PC-3 (cell line): Measurements from ENCODE around the gene REX1BD. TPM values are rescaled to one million over a fixed set of nuclear protein-coding genes. Genes with fewer than 3 reads are reported as not detected.
"Not testable (repeated sequence)": the region's sequence is repeated elsewhere in the genome, so short reads cannot be mapped to it uniquely, and the experiment has no call there.

Source experiments
- ATAC-seq: fragments of 200-7000 bp; cut with Tn5 transposase; 2 replicates; pipeline ENCODE4 v1.9.1; 2020; ENCODE audit warnings: mild to moderate bottlenecking, moderate library complexity
- Bru-seq: library from RNA; stranded (reverse); fragments of 400-500 nt; gene quantifications from one replicate; lab custom pipeline; 2021; lab: Mats Ljungman, UMichigan
- BruChase-seq, 2 experiments: library from RNA; stranded (reverse); fragments of 400-500 nt; gene quantifications; one replicate each; lab custom pipeline; 2021; lab: Mats Ljungman, UMichigan
- BruUV-seq: library from RNA; stranded (reverse); fragments of 400-500 nt; replicated peaks from 2 replicates; lab custom pipeline; 2021; lab: Mats Ljungman, UMichigan
- CTCF ChIA-PET: fragments of 300-600 bp; sonication (Branson Sonifier 250); formaldehyde crosslinking; loops from one replicate; lab custom pipeline; 2022; ENCODE audit warnings: antibody characterized with exemption; lab: Charles Lee
- POLR2A ChIA-PET: fragments of 300-600 bp; sonication (Branson Sonifier 250); formaldehyde crosslinking; loops from one replicate; lab custom pipeline; 2022; ENCODE audit warnings: antibody characterized with exemption; ENCODE audit not compliant: unreplicated experiment; lab: Charles Lee
- DNase-seq: peaks from one replicate; pipeline ENCODE4 v3.0.0-alpha.2; 2015
- H2AFZ ChIP-seq: fragments of 300-600 bp; sonication (generic); 2 replicates; pipeline ENCODE4 v1.6.0; 2016; ENCODE audit warnings: antibody characterized with exemption, low read length
- H3F3A ChIP-seq: fragments of 300-600 bp; sonication (generic); one replicate; pipeline ENCODE4 v1.6.0; 2017; ENCODE audit warnings: antibody characterized with exemption, low read length, control low read depth, mild to moderate bottlenecking; ENCODE audit not compliant: unreplicated experiment
- H3K27ac ChIP-seq: fragments of 300-600 bp; sonication (generic); 2 replicates; pipeline ENCODE4 v1.5.1; 2016; ENCODE audit warnings: mild to moderate bottlenecking, low read length
- H3K27me3 ChIP-seq: fragments of 300-600 bp; sonication (generic); 2 replicates; pipeline ENCODE4 v1.6.1; 2016; ENCODE audit warnings: low read length, mixed read lengths
- H3K36me3 ChIP-seq: fragments of 300-600 bp; sonication (generic); 2 replicates; pipeline ENCODE4 v1.6.1; 2016; ENCODE audit warnings: low read depth, mixed run types, low read length, mixed read lengths
- H3K4me1 ChIP-seq: fragments of 300-600 bp; sonication (generic); 2 replicates; pipeline ENCODE4 v1.5.1; 2016; ENCODE audit warnings: low read length; ENCODE audit not compliant: insufficient read depth
- H3K4me2 ChIP-seq: fragments of 300-600 bp; sonication (generic); 2 replicates; pipeline ENCODE4 v1.6.0; 2016; ENCODE audit warnings: low read length
- H3K4me3 ChIP-seq: fragments of 300-600 bp; sonication (generic); 2 replicates; pipeline ENCODE4 v1.5.1; 2016; ENCODE audit warnings: mild to moderate bottlenecking, low read length, mixed read lengths
- H3K79me2 ChIP-seq: fragments of 300-600 bp; sonication (generic); 2 replicates; pipeline ENCODE4 v1.6.1; 2017; ENCODE audit warnings: low read length, mixed read lengths
- H3K9ac ChIP-seq: fragments of 300-600 bp; sonication (generic); 2 replicates; pipeline ENCODE4 v1.6.0; 2016; ENCODE audit warnings: mild to moderate bottlenecking, low read length
- H3K9me2 ChIP-seq: fragments of 300-600 bp; sonication (generic); replicated peaks from 2 replicates; pipeline ENCODE4 v1.6.1; 2016; ENCODE audit warnings: mixed run types, low read length, mixed read lengths
- H3K9me3 ChIP-seq: fragments of 300-600 bp; sonication (generic); 2 replicates; pipeline ENCODE4 v1.6.1; 2016; ENCODE audit warnings: low read length, mixed read lengths
- H4K20me1 ChIP-seq: fragments of 300-600 bp; sonication (generic); 2 replicates; pipeline ENCODE4 v1.6.1; 2016; ENCODE audit warnings: low read length, mixed read lengths
- EZH2 ChIP-seq: fragments of 300-600 bp; sonication (generic); IDR thresholded peaks from one replicate; pipeline ENCODE4 v1.6.1; 2017; ENCODE audit warnings: antibody characterized with exemption, mild to moderate bottlenecking, low read length; ENCODE audit not compliant: unreplicated experiment
- EZH2phosphoT487 ChIP-seq: fragments of 300-600 bp; sonication (generic); IDR thresholded peaks from 2 replicates; pipeline ENCODE4 v1.6.1; 2018; ENCODE audit warnings: mild to moderate bottlenecking, antibody characterized with exemption, low read length, borderline replicate concordance
- intact Hi-C: fragments of 100-400 bp; cut with micrococcal nuclease; formaldehyde crosslinking; loops from 2 replicates; pipeline ENCODE4 v1.9.0; 2023
- long read RNA-seq: library from polyadenylated mRNA; unstranded; transcript quantifications from one replicate; pipeline ENCODE4 v2.0.0, GENCODE V29; 2021; ENCODE audit not compliant: unreplicated experiment
- total RNA-seq: library from RNA; depleted of rRNA; stranded (reverse); fragments of >200 nt; gene quantifications from 2 replicates; pipeline ENCODE4 v1.2.3, GENCODE V29; 2014; rRNA removed
- TF ChIP-seq, protein P1 (sequence below): fragments of 300-600 bp; sonication (generic); conservative IDR thresholded peaks from 2 replicates; pipeline ENCODE4 v1.5.1; 2017; ENCODE audit warnings: antibody characterized with exemption, low read depth, mild to moderate bottlenecking, low read length

The REX1BD gene
- total RNA-seq = 121 and 207 TPM in 2 replicates
- percentile 68 among the genes with signal in this experiment for Bru-seq, nascent RNA
- BruChase-seq, experiment 1, labeled RNA remaining after a 6-hour chase = percentile 55 among the genes with signal in this experiment
- percentile 63 among the genes with signal in this experiment for BruChase-seq, experiment 2, labeled RNA remaining after a 2-hour chase
- long read RNA-seq, transcript REX1BD-202 (5 exons, 702 nt) = minor isoform, 7 of 141 reads
- long read RNA-seq, transcript REX1BD-201 (5 exons, 839 nt) = minor isoform, 17 of 141 reads
- long read RNA-seq, transcript REX1BD-205 (4 exons, 1,081 nt) = minor isoform, 16 of 141 reads
- long read RNA-seq, transcript REX1BD-203 (1 exons, 2,465 nt) = major isoform, 42 of 141 reads
- long read RNA-seq, partial matches to known transcripts = 54 of 141 reads
- long read RNA-seq, other reads (novel, unspliced or antisense) = 3 of 141 reads

DNA sequence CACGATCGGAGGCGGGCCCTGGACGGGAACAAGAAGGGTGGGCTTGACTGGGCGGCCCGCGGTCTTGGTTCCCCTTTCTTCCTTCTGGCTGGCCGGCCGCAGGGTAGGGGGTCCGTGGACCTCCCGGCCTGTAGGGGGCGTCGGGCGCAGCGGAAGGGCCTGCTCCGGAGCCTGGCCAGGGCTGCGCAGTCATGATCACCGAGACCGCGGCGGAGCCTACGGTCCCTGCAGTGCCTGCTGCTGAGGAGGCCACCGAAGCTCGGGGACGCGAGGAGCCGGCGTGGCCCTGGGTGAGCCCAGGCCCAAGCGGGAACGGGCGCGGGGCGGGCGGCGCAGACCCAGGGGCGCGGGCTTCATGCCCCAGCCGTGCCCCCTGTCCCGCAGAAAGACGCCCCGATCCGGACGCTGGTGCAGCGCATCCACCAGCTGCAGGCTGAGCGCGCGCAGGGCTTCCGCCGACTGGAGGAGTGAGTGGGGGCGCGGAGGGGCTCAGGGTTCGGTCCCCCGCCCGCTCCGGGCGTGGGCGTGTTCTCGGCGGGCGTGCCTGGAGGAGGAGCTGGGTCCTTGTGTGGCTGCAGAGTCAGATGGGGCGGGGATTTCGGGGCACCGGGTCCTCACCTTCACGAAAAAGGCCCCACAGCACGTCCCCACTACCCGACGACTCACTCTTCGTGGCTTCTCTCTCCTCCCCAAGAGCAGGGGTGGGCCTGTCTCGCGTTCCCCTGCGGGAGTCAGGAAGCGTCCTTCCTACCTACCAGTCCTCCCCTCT, at the start of gene REX1BD:
Gene REX1BD (plus strand): TSS at position 188 of the 769 bp plus-strand sequence. CDS start 4 bp downstream, at position 192.
- TF ChIP-seq, protein P1, sequence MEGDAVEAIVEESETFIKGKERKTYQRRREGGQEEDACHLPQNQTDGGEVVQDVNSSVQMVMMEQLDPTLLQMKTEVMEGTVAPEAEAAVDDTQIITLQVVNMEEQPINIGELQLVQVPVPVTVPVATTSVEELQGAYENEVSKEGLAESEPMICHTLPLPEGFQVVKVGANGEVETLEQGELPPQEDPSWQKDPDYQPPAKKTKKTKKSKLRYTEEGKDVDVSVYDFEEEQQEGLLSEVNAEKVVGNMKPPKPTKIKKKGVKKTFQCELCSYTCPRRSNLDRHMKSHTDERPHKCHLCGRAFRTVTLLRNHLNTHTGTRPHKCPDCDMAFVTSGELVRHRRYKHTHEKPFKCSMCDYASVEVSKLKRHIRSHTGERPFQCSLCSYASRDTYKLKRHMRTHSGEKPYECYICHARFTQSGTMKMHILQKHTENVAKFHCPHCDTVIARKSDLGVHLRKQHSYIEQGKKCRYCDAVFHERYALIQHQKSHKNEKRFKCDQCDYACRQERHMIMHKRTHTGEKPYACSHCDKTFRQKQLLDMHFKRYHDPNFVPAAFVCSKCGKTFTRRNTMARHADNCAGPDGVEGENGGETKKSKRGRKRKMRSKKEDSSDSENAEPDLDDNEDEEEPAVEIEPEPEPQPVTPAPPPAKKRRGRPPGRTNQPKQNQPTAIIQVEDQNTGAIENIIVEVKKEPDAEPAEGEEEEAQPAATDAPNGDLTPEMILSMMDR = peak; percentile 87
- TF ChIP-seq EZH2 = no peak
- peak; percentile 75 for DNase-seq
- Histone ChIP-seq H3K36me3 (no peaks in the 10 kb centered on the region), H3K27ac (peak within 1 kb of the TSS; percentile 88), H3K27me3 (no peaks in the 10 kb centered on the region), H3K4me1 (peaks cover 22% of the 10 kb centered on the region), H3F3A (no peaks in the 10 kb centered on the region), H3K9me3 (no peaks in the 10 kb centered on the region), H3K4me2 (peak within 1 kb of the TSS; percentile 98), H3K79me2 (peaks cover 13% of the 10 kb centered on the region), H2AFZ (peak within 1 kb of the TSS; percentile 89), H3K9me2 (no peaks in the 10 kb centered on the region), H4K20me1 (no peaks in the 10 kb centered on the region), H3K4me3 (peak within 1 kb of the TSS; percentile 79), H3K9ac (peak within 1 kb of the TSS; percentile 92)
- intact Hi-C loops = no loop called here
- ChIA-PET CTCF (interaction anchor here (0.5 to 1.0 kb wide), 3 partner anchors 31 to 497 kb away, joined by 3 to 5 read pairs (median 3); partner anchors contain the start of gene KXD1), POLR2A (interaction anchor here (0.6 to 1.5 kb wide), 3 partner anchors 17 to 330 kb away, joined by 3 to 19 read pairs (median 8); partner anchors contain the start of genes COPE and UBA52)
- peak; percentile 84 for ATAC-seq
- no TSS peak for BruUV-seq

DNA sequence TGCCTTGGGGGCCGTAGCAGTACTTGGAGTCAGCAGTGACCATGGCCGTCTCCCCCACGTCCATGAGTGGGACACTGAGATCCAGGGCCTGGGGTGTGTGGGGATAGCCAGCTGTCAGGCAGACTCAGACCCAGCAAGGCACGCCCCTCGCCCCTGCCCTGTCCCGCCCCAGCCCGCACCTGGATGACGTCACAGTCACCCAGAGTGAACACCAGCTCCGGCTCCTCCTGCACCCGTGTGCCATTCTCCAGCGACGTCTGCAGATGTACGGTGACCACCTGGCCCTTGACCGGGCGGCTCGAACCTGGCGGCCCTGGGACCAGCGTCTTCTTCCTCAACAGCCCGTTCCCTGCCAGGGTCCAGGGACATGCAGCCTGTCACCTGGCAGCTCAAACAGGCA, 49.2 kb upstream of the REX1BD start:
- ChIA-PET POLR2A (no interaction called here), CTCF (interaction anchor here (0.7 kb wide), 1 partner anchor 10 kb away, joined by 8 read pairs; no protein-coding TSS in a partner anchor)
- Histone ChIP-seq H3F3A (no peaks in the 10 kb centered on the region), H4K20me1 (no peaks in the 10 kb centered on the region), H3K4me2 (no peak overlapping the region), H3K9ac (no peak overlapping the region), H3K9me2 (no peaks in the 10 kb centered on the region), H3K36me3 (peaks cover 8% of the 10 kb centered on the region; the same call in 1 of the 2 replicates), H3K79me2 (peaks cover 11% of the 10 kb centered on the region), H3K4me3 (no peak overlapping the region), H3K9me3 (no peaks in the 10 kb centered on the region), H3K4me1 (peaks cover 13% of the 10 kb centered on the region; the same call in 1 of the 2 replicates), H3K27ac (no peak overlapping the region), H3K27me3 (no peaks in the 10 kb centered on the region), H2AFZ (no peak overlapping the region)
- intact Hi-C loops = no loop called here
- TF ChIP-seq, protein P1 = no peak
- no peak for TF ChIP-seq EZH2
- no peak for TF ChIP-seq EZH2phosphoT487
- DNase-seq (no peak), ATAC-seq (no peak)
- BruUV-seq = no TSS peak

DNA sequence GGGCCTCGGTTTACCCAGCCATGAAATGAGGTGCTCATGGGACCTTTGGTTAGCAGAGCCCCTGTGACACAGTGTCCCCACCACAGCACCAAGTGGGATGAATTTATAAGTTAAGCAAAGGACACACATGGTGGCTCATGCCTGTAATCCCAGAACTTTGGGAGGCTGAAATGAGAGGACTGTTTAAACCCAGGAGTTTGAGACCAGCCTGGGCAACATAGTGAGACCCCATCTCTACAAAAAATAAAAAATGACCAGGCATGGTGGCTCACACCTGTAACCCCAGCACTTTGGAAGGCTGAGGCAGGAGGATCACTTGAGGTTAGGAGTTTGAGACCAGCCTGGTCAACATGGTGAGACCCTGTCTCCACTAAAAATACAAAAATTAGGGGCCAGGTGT, 48.4 kb upstream of the REX1BD start:
- BruUV-seq, H3K4me2 ChIP-seq, H3K9me2 ChIP-seq, intact Hi-C loops, H3K27me3 ChIP-seq, H3K9me3 ChIP-seq, H2AFZ ChIP-seq, H3F3A ChIP-seq, CTCF ChIA-PET, H3K9ac ChIP-seq, ATAC-seq, DNase-seq, H3K4me3 ChIP-seq, H3K36me3 ChIP-seq, POLR2A ChIA-PET, H4K20me1 ChIP-seq, H3K27ac ChIP-seq: not testable (repeated sequence)
- H3K79me2 ChIP-seq = peaks cover 11% of the 10 kb centered on the region
- peaks cover 13% of the 10 kb centered on the region; the same call in 1 of the 2 replicates for H3K4me1 ChIP-seq
